Measurements from ENCODE around the gene PISD.

The PISD gene

DNA sequence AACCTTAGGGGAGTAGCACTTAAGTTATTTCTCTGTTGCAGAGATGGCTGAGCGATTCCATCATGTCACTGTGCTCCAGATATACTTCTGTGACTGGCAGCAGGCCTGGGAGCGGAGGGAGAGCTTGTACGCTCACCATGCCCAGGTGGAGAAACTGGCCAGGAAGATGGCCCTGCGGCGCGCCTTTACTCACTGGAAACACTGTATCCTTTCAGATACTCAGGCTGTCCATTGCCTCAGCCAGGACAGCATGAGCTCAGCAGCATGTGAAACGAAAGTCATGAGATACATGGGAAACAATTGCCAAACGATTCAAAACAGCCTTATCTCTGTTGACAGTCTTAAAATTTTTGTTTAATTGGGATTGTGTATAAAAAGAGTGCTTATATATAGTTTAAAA is 86.8 kb downstream of the PISD start:
- Histone ChIP-seq H3F3A (ENCODE audit: insufficient read depth) (0 out of 2 replicates have a peak, but pooled peaks cover 2% of the 10 kb centered on the region), H3K9me3 (ENCODE audit: insufficient read depth, low read length) (no peaks in the 10 kb centered on the region), H3K36me3 (ENCODE audit: low read length) (0 out of 2 replicates have a peak, but pooled peaks cover 4% of the 10 kb centered on the region), H3K4me3 (ENCODE audit: insufficient read depth, low read length, poor library complexity, severe bottlenecking) (no peak overlapping the region), H2AFZ (ENCODE audit: low read depth, low read length, severe bottlenecking) (no peak overlapping the region), H3K4me2 (ENCODE audit: low read depth, low read length, poor library complexity, severe bottlenecking) (no peak overlapping the region), H3K79me2 (ENCODE audit: insufficient read depth, low read length) (no peaks in the 10 kb centered on the region), H3K9ac (ENCODE audit: low read length) (no peak overlapping the region), H3K9me2 (replicated peaks; ENCODE audit: insufficient read depth, low read length) (no peaks in the 10 kb centered on the region), H4K20me1 (ENCODE audit: low read depth, low read length) (no peaks in the 10 kb centered on the region), H3K27ac (ENCODE audit: low read depth, low read length) (no peak overlapping the region), H3K27me3 (ENCODE audit: low read length) (no peaks in the 10 kb centered on the region)
- no peak for TF ChIP-seq EZH2phosphoT487 (conservative IDR thresholded peaks at IDR 0.05; ENCODE audit: low read length)
- TF ChIP-seq, protein P1, sequence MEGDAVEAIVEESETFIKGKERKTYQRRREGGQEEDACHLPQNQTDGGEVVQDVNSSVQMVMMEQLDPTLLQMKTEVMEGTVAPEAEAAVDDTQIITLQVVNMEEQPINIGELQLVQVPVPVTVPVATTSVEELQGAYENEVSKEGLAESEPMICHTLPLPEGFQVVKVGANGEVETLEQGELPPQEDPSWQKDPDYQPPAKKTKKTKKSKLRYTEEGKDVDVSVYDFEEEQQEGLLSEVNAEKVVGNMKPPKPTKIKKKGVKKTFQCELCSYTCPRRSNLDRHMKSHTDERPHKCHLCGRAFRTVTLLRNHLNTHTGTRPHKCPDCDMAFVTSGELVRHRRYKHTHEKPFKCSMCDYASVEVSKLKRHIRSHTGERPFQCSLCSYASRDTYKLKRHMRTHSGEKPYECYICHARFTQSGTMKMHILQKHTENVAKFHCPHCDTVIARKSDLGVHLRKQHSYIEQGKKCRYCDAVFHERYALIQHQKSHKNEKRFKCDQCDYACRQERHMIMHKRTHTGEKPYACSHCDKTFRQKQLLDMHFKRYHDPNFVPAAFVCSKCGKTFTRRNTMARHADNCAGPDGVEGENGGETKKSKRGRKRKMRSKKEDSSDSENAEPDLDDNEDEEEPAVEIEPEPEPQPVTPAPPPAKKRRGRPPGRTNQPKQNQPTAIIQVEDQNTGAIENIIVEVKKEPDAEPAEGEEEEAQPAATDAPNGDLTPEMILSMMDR (IDR thresholded peaks at IDR 0.05; ENCODE audit: insufficient read depth, low read length, poor library complexity, severe bottlenecking) = no peak

DNA sequence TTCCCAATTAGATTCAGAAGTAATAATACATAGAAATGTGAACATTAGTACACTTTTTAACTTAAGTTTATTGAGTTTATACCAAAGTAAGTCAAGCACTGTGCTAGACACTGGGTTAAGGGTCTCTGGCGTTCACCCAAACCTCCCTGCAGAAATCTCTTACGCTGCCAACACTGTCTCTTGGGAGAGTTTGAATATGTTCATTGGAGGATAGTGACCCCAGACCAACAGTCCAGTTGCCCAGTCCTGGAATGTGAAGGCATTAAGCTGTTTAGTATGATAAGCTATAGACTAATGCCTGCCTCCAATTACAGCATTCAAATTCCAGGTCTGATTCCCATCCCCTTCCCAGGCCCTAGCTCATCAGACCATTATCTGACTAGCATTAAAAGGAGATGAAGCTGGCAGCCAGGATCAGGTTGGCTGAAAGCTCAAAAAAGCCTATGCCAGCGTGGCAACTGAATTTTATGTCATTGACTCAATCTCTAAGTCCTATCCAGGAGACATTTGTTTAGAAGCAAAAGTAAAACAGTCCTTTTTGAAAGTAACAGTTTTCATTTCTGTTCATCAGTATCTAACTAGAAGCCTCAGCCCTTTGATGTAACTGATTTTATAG is 87.9 kb downstream of the PISD start:
- Histone ChIP-seq H3K9ac (ENCODE audit: low read length) (no peak overlapping the region), H3K9me2 (replicated peaks; ENCODE audit: insufficient read depth, low read length) (no peaks in the 10 kb centered on the region), H2AFZ (ENCODE audit: low read depth, low read length, severe bottlenecking) (no peak overlapping the region), H3K9me3 (ENCODE audit: insufficient read depth, low read length) (no peaks in the 10 kb centered on the region), H3K27me3 (ENCODE audit: low read length) (no peaks in the 10 kb centered on the region), H3K4me2 (ENCODE audit: low read depth, low read length, poor library complexity, severe bottlenecking) (no peak overlapping the region), H4K20me1 (ENCODE audit: low read depth, low read length) (no peaks in the 10 kb centered on the region), H3K4me3 (ENCODE audit: insufficient read depth, low read length, poor library complexity, severe bottlenecking) (no peak overlapping the region), H3F3A (ENCODE audit: insufficient read depth) (no peaks in the 10 kb centered on the region), H3K79me2 (ENCODE audit: insufficient read depth, low read length) (no peaks in the 10 kb centered on the region), H3K36me3 (ENCODE audit: low read length) (0 out of 2 replicates have a peak, but pooled peaks cover 5% of the 10 kb centered on the region), H3K27ac (ENCODE audit: low read depth, low read length) (no peak overlapping the region)
- TF ChIP-seq EZH2phosphoT487 (conservative IDR thresholded peaks at IDR 0.05; ENCODE audit: low read length) = no peak
- TF ChIP-seq, protein P1 (IDR thresholded peaks at IDR 0.05; ENCODE audit: insufficient read depth, low read length, poor library complexity, severe bottlenecking) = no peak

DNA sequence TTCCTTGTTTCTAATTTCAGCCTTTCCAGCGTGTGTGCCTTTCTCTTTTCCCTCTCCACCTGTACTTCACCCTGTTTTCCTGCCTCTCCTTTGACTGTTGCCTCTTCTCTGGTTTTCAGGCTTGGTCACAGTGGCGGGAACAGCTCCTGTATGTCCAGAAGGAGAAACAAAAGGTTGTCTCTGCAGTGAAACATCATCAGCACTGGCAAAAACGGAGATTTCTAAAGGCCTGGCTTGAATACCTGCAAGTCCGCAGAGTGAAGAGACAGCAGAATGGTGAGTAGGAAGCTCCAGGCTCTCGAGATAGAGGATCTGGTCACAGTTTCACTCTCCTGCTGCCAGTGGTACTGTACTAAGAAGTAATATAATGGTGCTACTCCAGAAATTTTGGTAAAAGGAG is 89.1 kb downstream of the PISD start:
- H3K27me3 ChIP-seq (ENCODE audit: low read length) = no peaks in the 10 kb centered on the region
- H3K36me3 ChIP-seq (ENCODE audit: low read length) = 0 out of 2 replicates have a peak, but pooled peaks cover 7% of the 10 kb centered on the region
- H3K9me2 ChIP-seq (replicated peaks; ENCODE audit: insufficient read depth, low read length) = no peaks in the 10 kb centered on the region
- H3K4me3 ChIP-seq (ENCODE audit: insufficient read depth, low read length, poor library complexity, severe bottlenecking) = no peak overlapping the region
- no peak overlapping the region for H3K4me2 ChIP-seq (ENCODE audit: low read depth, low read length, poor library complexity, severe bottlenecking)
- no peak overlapping the region for H3K27ac ChIP-seq (ENCODE audit: low read depth, low read length)
- H3K9me3 ChIP-seq (ENCODE audit: insufficient read depth, low read length) = no peaks in the 10 kb centered on the region
- no peak overlapping the region for H3K9ac ChIP-seq (ENCODE audit: low read length)
- H3K79me2 ChIP-seq (ENCODE audit: insufficient read depth, low read length) = no peaks in the 10 kb centered on the region
- H4K20me1 ChIP-seq (ENCODE audit: low read depth, low read length) = no peaks in the 10 kb centered on the region
- no peaks in the 10 kb centered on the region for H3F3A ChIP-seq (ENCODE audit: insufficient read depth)
- no peak overlapping the region for H2AFZ ChIP-seq (ENCODE audit: low read depth, low read length, severe bottlenecking)
- TF ChIP-seq EZH2phosphoT487 (conservative IDR thresholded peaks at IDR 0.05; ENCODE audit: low read length) = no peak
- TF ChIP-seq, protein P1 (IDR thresholded peaks at IDR 0.05; ENCODE audit: insufficient read depth, low read length, poor library complexity, severe bottlenecking) = no peak
